PC-9 (cell line): Measurements from ENCODE around the gene CLPTM1L. TPM values are rescaled to one million over a fixed set of nuclear protein-coding genes. Genes with fewer than 3 reads are reported as not detected.
"Not testable (repeated sequence)": the region's sequence is repeated elsewhere in the genome, so short reads cannot be mapped to it uniquely, and the experiment has no call there.

Experiments used
- BruUV-seq: library from RNA; stranded (reverse); fragments of 400-500 nt; replicated peaks from 2 replicates; lab custom pipeline; 2021; lab: Mats Ljungman, UMichigan
- CTCF ChIA-PET: fragments of 300-600 bp; sonication (Branson Sonifier 250); formaldehyde crosslinking; loops from one replicate; lab custom pipeline; 2022; ENCODE audit warnings: antibody characterized with exemption; lab: Charles Lee
- POLR2A ChIA-PET: fragments of 300-600 bp; sonication (Branson Sonifier 250); formaldehyde crosslinking; loops from one replicate; lab custom pipeline; 2022; ENCODE audit warnings: antibody characterized with exemption; ENCODE audit not compliant: unreplicated experiment; lab: Charles Lee
- DNase-seq, 2 experiments: peaks; one replicate each; pipeline versions ENCODE4 v3.0.0 to v3.0.0-alpha.2; 2015 to 2022; ENCODE audit warnings: mixed read lengths in 1 of 2
- H2AFZ ChIP-seq: fragments of 200-600 bp; sonication (generic); 2 replicates; pipeline ENCODE4 v1.8.1; 2017; ENCODE audit warnings: antibody characterized with exemption
- H3F3A ChIP-seq: fragments of 200-600 bp; sonication (generic); 2 replicates; pipeline ENCODE4 v1.8.1; 2017; ENCODE audit warnings: antibody characterized with exemption, mild to moderate bottlenecking, low read depth; ENCODE audit not compliant: insufficient read depth
- H3K27ac ChIP-seq: fragments of 200-600 bp; sonication (generic); 2 replicates; pipeline ENCODE4 v1.6.1; 2016; ENCODE audit warnings: mixed run types
- H3K27me3 ChIP-seq: fragments of 200-600 bp; sonication (generic); 2 replicates; pipeline ENCODE4 v1.6.1; 2016; ENCODE audit warnings: low read depth, mixed run types; ENCODE audit not compliant: insufficient read depth
- H3K36me3 ChIP-seq: fragments of 200-600 bp; sonication (generic); 2 replicates; pipeline ENCODE4 v1.6.1; 2016; ENCODE audit warnings: low read depth, mixed run types
- H3K4me1 ChIP-seq: fragments of 200-600 bp; sonication (generic); replicated peaks from 2 replicates; pipeline ENCODE4 v1.6.1; 2016; ENCODE audit warnings: mixed run types; ENCODE audit not compliant: insufficient read depth
- H3K4me2 ChIP-seq: fragments of 200-600 bp; sonication (generic); 2 replicates; pipeline ENCODE4 v1.6.1; 2017; ENCODE audit warnings: mixed run types
- H3K4me3 ChIP-seq: fragments of 200-600 bp; sonication (generic); 2 replicates; pipeline ENCODE4 v1.6.1; 2016; ENCODE audit warnings: mixed run types
- H3K79me2 ChIP-seq: fragments of 200-600 bp; sonication (generic); 2 replicates; pipeline ENCODE4 v1.6.1; 2017; ENCODE audit warnings: low read depth, mixed run types
- H3K9me2 ChIP-seq: fragments of 200-600 bp; sonication (generic); 2 replicates; pipeline ENCODE4 v1.8.1; 2017; ENCODE audit warnings: mild to moderate bottlenecking; ENCODE audit not compliant: insufficient read depth
- H3K9me3 ChIP-seq: fragments of 200-600 bp; sonication (generic); 2 replicates; pipeline ENCODE4 v1.8.1; 2016; ENCODE audit warnings: low read depth; ENCODE audit not compliant: insufficient read depth
- H4K20me1 ChIP-seq: fragments of 200-600 bp; sonication (generic); 2 replicates; pipeline ENCODE4 v1.8.1; 2017; ENCODE audit not compliant: insufficient read depth
- CTCF ChIP-seq: fragments of 200-600 bp; sonication (generic); conservative IDR thresholded peaks from 2 replicates; pipeline ENCODE4 v1.6.1; 2017; ENCODE audit warnings: mixed run types, antibody characterized with exemption, mild to moderate bottlenecking, moderate library complexity
- EZH2 ChIP-seq: fragments of 200-600 bp; sonication (generic); IDR thresholded peaks from 2 replicates; pipeline ENCODE4 v1.8.0; 2017; ENCODE audit warnings: antibody characterized with exemption, low read depth
- intact Hi-C: fragments of 100-400 bp; cut with micrococcal nuclease; formaldehyde crosslinking; loops from one replicate; pipeline ENCODE4 v1.10.0; 2022; ENCODE audit not compliant: unreplicated experiment
- total RNA-seq: library from RNA; stranded (reverse); gene quantifications from 2 replicates; pipeline ENCODE4 v1.2.3, GENCODE V29; 2021

Gene CLPTM1L
- total RNA-seq, 1 experiment from 2014 or later = 260 TPM

- peaks cover 18% of the 10 kb centered on the region for H3K4me1 ChIP-seq
- no peaks in the 10 kb centered on the region for H3K9me2 ChIP-seq
- no peaks in the 10 kb centered on the region for H3K9me3 ChIP-seq
- no peak overlapping the region for H3K27ac ChIP-seq
- ChIA-PET CTCF (interaction anchor here (0.5 to 0.7 kb wide), 3 partner anchors 109 to 451 kb away, joined by 3 to 7 read pairs (median 4); no protein-coding TSS in a partner anchor), POLR2A (interaction anchor here (0.7 kb wide), 1 partner anchor 17 kb away, joined by 3 read pairs; no protein-coding TSS in a partner anchor)
- H3K79me2 ChIP-seq = peaks cover 48% of the 10 kb centered on the region
- intact Hi-C loops = loop anchor here (2.0 to 10.0 kb wide), 2 partner anchors 139 to 257 kb away; partner anchors contain the start of gene SLC6A19
- peaks cover 16% of the 10 kb centered on the region for H4K20me1 ChIP-seq
- DNase-seq = peak in 1 of 2 experiments; percentile 39
- H3K4me3 ChIP-seq = peak overlapping the region; percentile 84
- TF ChIP-seq CTCF = no peak
- TF ChIP-seq EZH2 = no peak
- BruUV-seq = TSS peak; percentile 55
- peaks cover 26% of the 10 kb centered on the region for H3K36me3 ChIP-seq
- H3F3A ChIP-seq = no peaks in the 10 kb centered on the region
- peak overlapping the region; percentile 99 for H3K4me2 ChIP-seq
- H2AFZ ChIP-seq = peak overlapping the region; percentile 83
- no peaks in the 10 kb centered on the region for H3K27me3 ChIP-seq
These were observed 683 bp downstream of the CLPTM1L start for GRCh38 chr5:1343931-1344901.

- H3K9me3 ChIP-seq = no peaks in the 10 kb centered on the region
- no peak overlapping the region for H2AFZ ChIP-seq
- peaks cover 31% of the 10 kb centered on the region for H3K36me3 ChIP-seq
- no peaks in the 10 kb centered on the region for H3K9me2 ChIP-seq
- H3K4me2 ChIP-seq = peak overlapping the region; percentile 99
- no peaks in the 10 kb centered on the region for H3F3A ChIP-seq
- no peak for DNase-seq
- H3K4me3 ChIP-seq = peak overlapping the region; percentile 84; the same call in 1 of the 2 replicates
- POLR2A ChIA-PET = no interaction called here
- no TSS peak for BruUV-seq
- H3K79me2 ChIP-seq = peaks cover 48% of the 10 kb centered on the region
- H3K27me3 ChIP-seq = no peaks in the 10 kb centered on the region
- H3K4me1 ChIP-seq = peaks cover 18% of the 10 kb centered on the region
- CTCF ChIA-PET = no interaction called here
- intact Hi-C loops = loop anchor here (10.0 kb wide), 1 partner anchor 139 kb away; the partner anchor contains the start of gene SLC6A19
- TF ChIP-seq CTCF (no peak), EZH2 (no peak)
- H3K27ac ChIP-seq = no peak overlapping the region
- peaks cover 22% of the 10 kb centered on the region for H4K20me1 ChIP-seq
These were observed 1.6 kb downstream of the CLPTM1L start for GRCh38 chr5:1343315-1343751.

DNA sequence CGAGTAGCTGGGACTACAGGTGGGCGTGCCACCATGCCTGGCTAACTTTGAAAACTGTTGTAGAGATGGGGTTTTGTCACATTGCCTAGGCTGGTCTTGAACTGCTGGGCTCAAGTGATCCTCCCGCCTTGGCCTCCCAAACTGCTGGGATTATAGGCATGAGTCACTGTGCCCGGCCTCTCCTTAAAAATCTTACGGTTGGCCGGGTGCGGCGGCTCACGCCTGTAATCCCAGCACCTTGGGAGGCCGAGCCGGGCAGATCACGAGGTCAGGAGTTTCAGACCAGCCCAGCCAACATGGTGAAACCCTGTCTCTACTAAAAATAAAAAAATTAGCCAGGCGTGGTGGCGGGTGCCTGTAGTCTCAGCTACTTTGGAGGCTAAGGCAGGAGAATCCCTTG lies 2.2 kb downstream of the CLPTM1L start:
- CTCF ChIA-PET, H3F3A ChIP-seq, BruUV-seq, H3K27ac ChIP-seq, DNase-seq, H3K27me3 ChIP-seq, H2AFZ ChIP-seq, H3K4me2 ChIP-seq, H3K4me3 ChIP-seq, H3K9me3 ChIP-seq, POLR2A ChIA-PET, H3K9me2 ChIP-seq: not testable (repeated sequence)
- H3K36me3 ChIP-seq = peaks cover 38% of the 10 kb centered on the region
- peaks cover 28% of the 10 kb centered on the region for H4K20me1 ChIP-seq
- H3K4me1 ChIP-seq = peaks cover 18% of the 10 kb centered on the region
- intact Hi-C loops = loop anchor here (10.0 kb wide), 1 partner anchor 138 kb away; the partner anchor contains the start of gene SLC6A19
- peaks cover 48% of the 10 kb centered on the region for H3K79me2 ChIP-seq
